Activated CD8-positive, alpha-beta memory T cell treated with anti-CD3 and anti-CD28 coated beads for 48 hours (primary cell): ENCODE data around the gene ULBP1.
"Not testable (repeated sequence)": the region's sequence is repeated elsewhere in the genome, so short reads cannot be mapped to it uniquely, and the experiment has no call there.

Source experiments
- DNase-seq, 3 experiments: peaks; one replicate each; pipeline ENCODE4 v3.0.0-alpha.2; 2020; ENCODE audit warnings: low read depth in 2 of 3, low spot score in 2 of 3

ULBP1 gene

GRCh38 chr6:149951096-149951495 lies 12.6 kb upstream of the ULBP1 start:
- DNase-seq: no peak

GRCh38 chr6:149951626-149952025 lies 12.1 kb upstream of the ULBP1 start:
- DNase-seq: no peak

- DNase-seq: not testable (repeated sequence)
Measured at GRCh38 chr6:149953390-149953789, 10.4 kb upstream of the ULBP1 start.

GRCh38 chr6:149953934-149954327 lies 9.8 kb upstream of the ULBP1 start:
- DNase-seq: not testable (repeated sequence)

GRCh38 chr6:149954328-149954983 lies 9.3 kb upstream of the ULBP1 start:
- not testable (repeated sequence) for DNase-seq

- not testable (repeated sequence) for DNase-seq
Measured at GRCh38 chr6:149954984-149955653, 8.6 kb upstream of the ULBP1 start.

GRCh38 chr6:149955654-149956317 lies 8.0 kb upstream of the ULBP1 start:
- DNase-seq: not testable (repeated sequence)

GRCh38 chr6:149958124-149958523 lies 5.6 kb upstream of the ULBP1 start:
- DNase-seq: not testable (repeated sequence)

GRCh38 chr6:149959806-149960205 lies 3.9 kb upstream of the ULBP1 start:
- DNase-seq: not testable (repeated sequence)

GRCh38 chr6:149960488-149960887 lies 3.3 kb upstream of the ULBP1 start:
- no peak for DNase-seq

GRCh38 chr6:149961728-149962425 lies 1.9 kb upstream of the ULBP1 start:
- DNase-seq: no peak

- no peak for DNase-seq
Measured at GRCh38 chr6:149962461-149963211, 1.1 kb upstream of the ULBP1 start.

- DNase-seq: no peak
Measured at GRCh38 chr6:149963212-149963461, 606 bp upstream of the ULBP1 start.

- no peak for DNase-seq
Measured at GRCh38 chr6:149964308-149965193, 808 bp downstream of the ULBP1 start.

GRCh38 chr6:149965194-149966020 lies 1.7 kb downstream of the ULBP1 start:
- no peak for DNase-seq

- not testable (repeated sequence) for DNase-seq
Measured at GRCh38 chr6:149966319-149966718, 2.6 kb downstream of the ULBP1 start.

- no peak for DNase-seq
Measured at GRCh38 chr6:149967591-149967990, 3.8 kb downstream of the ULBP1 start.

- not testable (repeated sequence) for DNase-seq
Measured at GRCh38 chr6:149967999-149968398, 4.3 kb downstream of the ULBP1 start.

GRCh38 chr6:149968909-149969308 lies 5.2 kb downstream of the ULBP1 start:
- DNase-seq: not testable (repeated sequence)
